H1 (cell line): ENCODE results near the gene SYTL2. TPM values are rescaled to one million over a fixed set of nuclear protein-coding genes. Genes with fewer than 3 reads are reported as not detected.

Source experiments
- KDM1A ChIP-seq: fragments of 200-600, 300-600 bp; sonication (generic); IDR thresholded peaks from 2 replicates; pipeline ENCODE4 v1.7.1; 2016; ENCODE audit warnings: mild to moderate bottlenecking, low read length, borderline replicate concordance
- polyA plus RNA-seq, 7 experiments: library from polyadenylated mRNA; depleted of rRNA in 3 of 7; stranded (reverse) in 5 of 7; unstranded in 2 of 7; fragments of >200 nt in 5 of 7; fragments of 200-250 nt in 2 of 7; gene quantifications; 1 replicate in 5 of 7; 2 replicates in 1 of 7; 4 replicates in 1 of 7; pipeline versions ENCODE4 v1.2.1 to v1.2.3, GENCODE V29; 2011 to 2013; ENCODE audit warnings: missing spikeins in 2 of 7, mixed read lengths in 2 of 7
- total RNA-seq: library from RNA; stranded (reverse); fragmentation: NEBNext Ultra II Directional; extraction: Animal tissue kit (Norgen Biotek cat#: 25700); gene quantifications from 2 replicates; pipeline ENCODE4 v1.2.1, GENCODE V29; 2021

SYTL2 gene
- total and polyA plus RNA-seq, 2 of the 8 experiments (the other 6 are each of a cell fraction or from before 2014, with no cell fraction given), result 1.3 to 9.1 TPM

- TF ChIP-seq KDM1A, result no peak
Observed at GRCh38 chr11:85750646-85751045, 60.3 kb downstream of the SYTL2 start (continued).
